IMR-90 (cell line): ENCODE data around the gene CPXM2. TPM values are rescaled to one million over a fixed set of nuclear protein-coding genes. Genes with fewer than 3 reads are reported as not detected.

Source experiments
- ATAC-seq: fragments of 200-7000 bp; cut with Tn5 transposase; 2 replicates; pipeline ENCODE4 v1.9.1; 2020; ENCODE audit warnings: low read depth, mild to moderate bottlenecking, moderate library complexity
- BruUV-seq: library from RNA; stranded (reverse); fragments of 400-500 nt; replicated peaks from 2 replicates; lab custom pipeline; 2021; lab: Mats Ljungman, UMichigan
- CTCF ChIA-PET: fragments of 300-600 bp; formaldehyde crosslinking; extraction: SDS; loops from one replicate; lab custom pipeline; 2021; ENCODE audit warnings: antibody characterized with exemption; lab: Yijun Ruan, JAX
- POLR2A ChIA-PET: fragments of 300-600 bp; sonication (Branson Sonifier 250); formaldehyde crosslinking; loops from one replicate; lab custom pipeline; 2022; ENCODE audit warnings: antibody characterized with exemption; ENCODE audit not compliant: unreplicated experiment; lab: Charles Lee
- DNase-seq: peaks from one replicate; pipeline ENCODE4 v3.0.0; 2013
- H2AFZ ChIP-seq: replicated peaks from 2 replicates; pipeline ENCODE3; 2013; ENCODE audit warnings: low read length, mild to moderate bottlenecking; ENCODE audit not compliant: poor library complexity
- H2AK5ac ChIP-seq: 2 replicates; pipeline ENCODE4 v1.6.1; 2013; ENCODE audit warnings: low read depth, low read length, inconsistent platforms
- H2AK9ac ChIP-seq: replicated peaks from 2 replicates; pipeline ENCODE3; 2013; ENCODE audit warnings: mild to moderate bottlenecking, low read depth, low read length, moderate library complexity; ENCODE audit not compliant: poor library complexity
- H2BK120ac ChIP-seq: 2 replicates; pipeline ENCODE4 v1.6.1; 2013; ENCODE audit warnings: low read depth, low read length, inconsistent platforms
- H2BK15ac ChIP-seq: 3 replicates; pipeline ENCODE4 v1.6.1; 2013; ENCODE audit warnings: low read depth, low read length, inconsistent platforms
- H2BK20ac ChIP-seq: 2 replicates; pipeline ENCODE4 v1.6.1; 2013; ENCODE audit warnings: low read depth, mild to moderate bottlenecking, inconsistent platforms, low read length, moderate library complexity
- H2BK5ac ChIP-seq: 2 replicates; pipeline ENCODE4 v1.6.1; 2013; ENCODE audit warnings: mild to moderate bottlenecking, low read depth, low read length, inconsistent platforms; ENCODE audit not compliant: poor library complexity, severe bottlenecking
- H3K14ac ChIP-seq: replicated peaks from 2 replicates; pipeline ENCODE4 v1.6.1; 2013; ENCODE audit warnings: low read depth, low read length, inconsistent platforms
- H3K18ac ChIP-seq: 2 replicates; pipeline ENCODE4 v1.6.1; 2013; ENCODE audit warnings: low read depth, low read length, control low read depth
- H3K23ac ChIP-seq: 2 replicates; pipeline ENCODE4 v1.6.1; 2013; ENCODE audit warnings: low read depth, low read length, inconsistent platforms
- H3K27ac ChIP-seq: 2 replicates; pipeline ENCODE4 v1.5.1; 2013; ENCODE audit warnings: mild to moderate bottlenecking, control low read depth, low read length; ENCODE audit not compliant: insufficient read depth
- H3K27me3 ChIP-seq: 2 replicates; pipeline ENCODE4 v1.6.1; 2013; ENCODE audit warnings: low read length; ENCODE audit not compliant: control insufficient read depth, insufficient read depth
- H3K36me3 ChIP-seq: 2 replicates; pipeline ENCODE4 v1.6.1; 2013; ENCODE audit warnings: low read length, mixed read lengths; ENCODE audit not compliant: control insufficient read depth, insufficient read depth
- H3K4ac ChIP-seq: 2 replicates; pipeline ENCODE4 v1.6.1; 2013; ENCODE audit warnings: low read depth, low read length, inconsistent platforms
- H3K4me1 ChIP-seq: 2 replicates; pipeline ENCODE4 v1.6.1; 2013; ENCODE audit warnings: low read length, mixed read lengths; ENCODE audit not compliant: control insufficient read depth, insufficient read depth
- H3K4me2 ChIP-seq: 2 replicates; pipeline ENCODE4 v1.6.1; 2013; ENCODE audit warnings: low read depth, mild to moderate bottlenecking, control low read depth, low read length, moderate library complexity
- H3K4me3 ChIP-seq: 2 replicates; pipeline ENCODE4 v1.5.1; 2013; ENCODE audit warnings: low read depth, mild to moderate bottlenecking, control low read depth, low read length, moderate library complexity; ENCODE audit not compliant: insufficient read depth
- H3K56ac ChIP-seq: 2 replicates; pipeline ENCODE4 v1.6.1; 2013; ENCODE audit warnings: low read length, inconsistent platforms; ENCODE audit not compliant: insufficient read depth; ENCODE audit errors: extremely low read depth
- H3K79me1 ChIP-seq, 2 experiments: 2 replicates each; pipeline ENCODE4 v1.6.1; 2013; ENCODE audit warnings: low read length in 2 of 2, inconsistent platforms in 1 of 2, low read depth in 1 of 2
- H3K9ac ChIP-seq: 2 replicates; pipeline ENCODE4 v1.6.1; 2013; ENCODE audit warnings: low read depth, low read length, control low read depth
- H3K9me1 ChIP-seq: 2 replicates; pipeline ENCODE4 v1.6.1; 2013; ENCODE audit warnings: low read length, inconsistent platforms; ENCODE audit not compliant: insufficient read depth
- H3K9me3 ChIP-seq: 2 replicates; pipeline ENCODE4 v1.6.1; 2013; ENCODE audit warnings: low read length; ENCODE audit not compliant: control insufficient read depth, insufficient read depth
- H4K20me1 ChIP-seq: 2 replicates; pipeline ENCODE4 v1.6.1; 2013; ENCODE audit warnings: low read length, inconsistent platforms; ENCODE audit not compliant: insufficient read depth
- H4K5ac ChIP-seq: 2 replicates; pipeline ENCODE4 v1.6.1; 2013; ENCODE audit warnings: mild to moderate bottlenecking, low read depth, low read length, control low read depth
- H4K8ac ChIP-seq, 2 experiments: 2 replicates each; pipeline ENCODE4 v1.6.1; 2013; ENCODE audit warnings: low read depth in 2 of 2, low read length in 2 of 2, control low read depth in 1 of 2, inconsistent platforms in 1 of 2
- H4K91ac ChIP-seq: 2 replicates; pipeline ENCODE4 v1.6.1; 2013; ENCODE audit warnings: low read depth, low read length, inconsistent platforms; ENCODE audit not compliant: insufficient read depth
- CEBPB ChIP-seq: IDR thresholded peaks from 2 replicates; pipeline ENCODE4 v1.6.1; 2012; ENCODE audit warnings: low read depth, low read length, improper control_type of control experiment
- CTCF ChIP-seq: conservative IDR thresholded peaks from 2 replicates; pipeline ENCODE4 v1.5.1; 2012; ENCODE audit warnings: mild to moderate bottlenecking, low read depth, low read length, improper control_type of control experiment
- FOS ChIP-seq: fragments of 150-350 bp; IDR thresholded peaks from 2 replicates; pipeline ENCODE4 v1.6.1; 2016; ENCODE audit warnings: low read depth, low read length
- MAFK ChIP-seq: IDR thresholded peaks from 2 replicates; pipeline ENCODE4 v1.6.1; 2012; ENCODE audit warnings: low read depth, low read length, improper control_type of control experiment
- MXI1 ChIP-seq: IDR thresholded peaks from 2 replicates; pipeline ENCODE4 v1.6.1; 2012; ENCODE audit warnings: low read depth, mild to moderate bottlenecking, low read length, moderate library complexity, borderline replicate concordance
- NFE2L2 ChIP-seq: fragments of 150-350 bp; IDR thresholded peaks from 2 replicates; pipeline ENCODE4 v1.6.1; 2016; ENCODE audit warnings: low read depth, mild to moderate bottlenecking, low read length
- RCOR1 ChIP-seq: IDR thresholded peaks from 2 replicates; pipeline ENCODE4 v1.6.1; 2012; ENCODE audit warnings: mild to moderate bottlenecking, low read length, improper control_type of control experiment; ENCODE audit not compliant: insufficient replicate concordance
- RFX5 ChIP-seq: IDR thresholded peaks from 2 replicates; pipeline ENCODE4 v1.8.0; 2012; ENCODE audit warnings: low read depth, mild to moderate bottlenecking, low read length, moderate library complexity
- SMC3 ChIP-seq: fragments of 150-350 bp; IDR thresholded peaks from 2 replicates; pipeline ENCODE4 v1.6.1; 2016; ENCODE audit warnings: low read depth, mild to moderate bottlenecking, antibody characterized with exemption, low read length, moderate library complexity
- WGBS, 2 experiments: methylation state at CpG; one replicate each; pipeline versions ENCODE4 v1.1.5 to v1.1.7; 2013; ENCODE audit warnings: missing lambda C conversion rate in 2 of 2; ENCODE audit not compliant: insufficient read length in 1 of 2; ENCODE audit errors: extremely low coverage in 2 of 2; 5-methylcytosine and 5-hydroxymethylcytosine counted together
- dilution Hi-C: fragments of 300-500 bp; cut with HindIII; formaldehyde crosslinking; loops from one replicate; pipeline ENCODE4 v1.14.3; 2018; ENCODE audit warnings: low sequenced_read_pairs; ENCODE audit not compliant: unreplicated experiment
- in situ Hi-C: fragments of 300-500 bp; cut with MboI; formaldehyde crosslinking; loops from 3 replicates; pipeline ENCODE4 v1.14.3; 2019; ENCODE audit warnings: low sequenced_read_pairs, inconsistent platforms, mixed read lengths
- intact Hi-C: fragments of 100-400 bp; cut with micrococcal nuclease; formaldehyde crosslinking; loops from 2 replicates; pipeline ENCODE4 v1.10.0; 2022
- polyA plus RNA-seq, 3 experiments: library from polyadenylated mRNA; depleted of rRNA; stranded (reverse); fragments of >200 nt; gene quantifications; 2 replicates each; pipeline ENCODE4 v1.2.3, GENCODE V29; 2012; ENCODE audit warnings: low replicate concordance in 1 of 3
- total RNA-seq: library from RNA; depleted of rRNA; stranded (reverse); fragments of >200 nt; gene quantifications from 2 replicates; pipeline ENCODE4 v1.2.3, GENCODE V29; 2012
- TF ChIP-seq, protein P1 (sequence below): fragments of 150-350 bp; IDR thresholded peaks from 2 replicates; pipeline ENCODE4 v1.6.1; 2016; ENCODE audit warnings: low read depth, mild to moderate bottlenecking, low read length, moderate library complexity, borderline replicate concordance

The CPXM2 gene
- total and polyA plus RNA-seq, 2 of the 4 experiments (the other 2 are of a cell fraction): not detected

DNA sequence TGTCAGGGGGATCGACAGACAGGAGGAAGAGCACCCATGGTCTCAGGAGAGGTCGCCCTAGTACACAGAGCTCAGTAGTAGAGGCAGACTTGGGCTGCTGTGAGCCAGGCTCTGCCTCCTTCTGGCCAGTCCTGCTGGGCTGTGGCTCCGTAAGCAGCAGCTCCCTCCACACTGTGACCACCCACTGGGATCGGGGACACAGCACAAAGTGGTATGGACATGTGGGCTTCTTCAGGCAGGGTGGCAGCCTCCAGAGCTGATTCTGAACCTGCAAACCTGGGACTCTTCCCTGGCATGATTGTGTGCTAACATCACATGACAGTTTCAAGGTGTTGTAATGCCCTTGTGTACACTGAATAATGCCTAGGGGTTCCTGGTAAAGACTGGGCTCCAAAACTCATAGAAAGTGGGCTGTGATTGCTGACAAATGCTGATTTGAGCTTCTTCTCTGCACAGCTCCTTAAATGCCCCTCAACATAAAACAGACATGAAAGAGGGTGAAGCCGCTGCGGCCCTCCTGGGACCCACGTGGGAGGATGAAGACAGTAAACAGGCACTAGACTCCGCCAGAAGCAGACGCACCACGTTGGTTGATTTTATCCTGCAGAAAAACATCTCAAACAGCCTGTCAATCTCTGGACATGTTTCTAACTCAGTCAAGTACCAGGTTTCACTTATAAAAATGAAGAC is 148.7 kb downstream of the CPXM2 start:
- Histone ChIP-seq H2AK9ac (no peak overlapping the region), H3K18ac (no peak overlapping the region), H3K9me3 (peaks cover 41% of the 10 kb centered on the region), H3K27ac (no peak overlapping the region), H3K79me1 (no peaks in the 10 kb centered on the region), H2BK120ac (no peak overlapping the region), H2AFZ (no peak overlapping the region), H2AK5ac (no peak overlapping the region), H3K56ac (no peak overlapping the region), H2BK5ac (no peak overlapping the region), H3K14ac (no peak overlapping the region), H4K91ac (no peak overlapping the region), H3K9me1 (no peaks in the 10 kb centered on the region), H3K4me1 (no peaks in the 10 kb centered on the region), H2BK20ac (no peak overlapping the region), H3K9ac (no peak overlapping the region), H2BK15ac (no peak overlapping the region), H4K5ac (no peak overlapping the region), H3K36me3 (no peaks in the 10 kb centered on the region), H3K23ac (no peak overlapping the region), H3K4me3 (no peak overlapping the region), H3K4ac (no peak overlapping the region), H3K27me3 (no peaks in the 10 kb centered on the region), H4K8ac (no peak overlapping the region), H4K20me1 (no peaks in the 10 kb centered on the region), H3K4me2 (no peak overlapping the region)
- no peak for DNase-seq
- in situ Hi-C loops: no loop called here
- POLR2A ChIA-PET: no interaction called here
- TF ChIP-seq MAFK: no peak
- TF ChIP-seq FOS: no peak
- no peak for TF ChIP-seq RCOR1
- no peak for TF ChIP-seq MXI1
- TF ChIP-seq CTCF: no peak
- no peak for TF ChIP-seq RFX5
- no peak for TF ChIP-seq NFE2L2
- no peak for TF ChIP-seq SMC3
- TF ChIP-seq, protein P1, sequence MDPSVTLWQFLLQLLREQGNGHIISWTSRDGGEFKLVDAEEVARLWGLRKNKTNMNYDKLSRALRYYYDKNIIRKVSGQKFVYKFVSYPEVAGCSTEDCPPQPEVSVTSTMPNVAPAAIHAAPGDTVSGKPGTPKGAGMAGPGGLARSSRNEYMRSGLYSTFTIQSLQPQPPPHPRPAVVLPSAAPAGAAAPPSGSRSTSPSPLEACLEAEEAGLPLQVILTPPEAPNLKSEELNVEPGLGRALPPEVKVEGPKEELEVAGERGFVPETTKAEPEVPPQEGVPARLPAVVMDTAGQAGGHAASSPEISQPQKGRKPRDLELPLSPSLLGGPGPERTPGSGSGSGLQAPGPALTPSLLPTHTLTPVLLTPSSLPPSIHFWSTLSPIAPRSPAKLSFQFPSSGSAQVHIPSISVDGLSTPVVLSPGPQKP: no peak
- TF ChIP-seq CEBPB: no peak
- 20% methylated on average over 2 of the region's 10 CpGs; no CpG with 5 or more reads in 1 of the 2 experiments for WGBS, 2 experiments
- no TSS peak for BruUV-seq
- intact Hi-C loops: no loop called here
- no peak for ATAC-seq
- CTCF ChIA-PET: no interaction called here
- dilution Hi-C loops: no loop called here
